Measurements from ENCODE around the gene BEND6. TPM values are rescaled to one million over a fixed set of nuclear protein-coding genes. Genes with fewer than 3 reads are reported as not detected.

The BEND6 gene
- total and polyA plus RNA-seq, 2 donors (not counting 1 experiment from before 2014, with no cell fraction given), result not detected

GRCh38 chr6:56947924-56948323 lies 7.0 kb upstream of the BEND6 start:
- H3K4me1 ChIP-seq (ENCODE audit: control insufficient read depth in 2 of 2, insufficient read depth in 2 of 2, low read length in 2 of 2), result no peaks in the 10 kb centered on the region
- no peaks in the 10 kb centered on the region for H3K79me2 ChIP-seq (ENCODE audit: control insufficient read depth, insufficient read depth, low read length)
- Mint-ChIP-seq H3K27ac (no peak overlapping the region), H3K9me3 (ENCODE audit: insufficient read depth) (no peaks in the 10 kb centered on the region), H3K4me1 (peaks cover 2% of the 10 kb centered on the region), H3K27me3 (peaks cover 47% of the 10 kb centered on the region), H3K4me3 (no peak overlapping the region)
- H3K27me3 ChIP-seq (replicated peaks in 1 of 4; ENCODE audit: control extremely low read depth in 1 of 4, control insufficient read depth in 3 of 4, insufficient read depth in 4 of 4, low read length in 3 of 4), result peaks cover 0 to 39% (median 9%) of the 10 kb centered on the region in 4 experiments
- ChIA-PET POLR2A (no interaction called here), CTCF (no interaction called here)
- intact Hi-C loops (cut with micrococcal nuclease), result no loop called here
- no peak overlapping the region for H3K9ac ChIP-seq (ENCODE audit: low read length)
- no peaks in the 10 kb centered on the region for H4K20me1 ChIP-seq (ENCODE audit: control insufficient read depth, insufficient read depth, low read length, poor library complexity, severe bottlenecking)
- no peaks in the 10 kb centered on the region for H3K9me3 ChIP-seq (ENCODE audit: control extremely low read depth in 1 of 3, control insufficient read depth in 2 of 3, insufficient read depth in 1 of 3, low read length in 2 of 3)
- H3K4me2 ChIP-seq (replicated peaks; ENCODE audit: low read depth, low read length, poor library complexity, severe bottlenecking), result no peak overlapping the region
- ATAC-seq (ENCODE audit: low read depth) (no peak), DNase-seq (no peak)
- no peak for TF ChIP-seq EZH2 (IDR thresholded peaks at IDR 0.05; ENCODE audit: borderline replicate concordance, insufficient read depth, low read depth, low read length, poor library complexity, severe bottlenecking)
- no peak for TF ChIP-seq CTCF (IDR thresholded peaks at IDR 0.05)
- WGBS (ENCODE audit: insufficient coverage), result no CpG with 5 or more reads among the region's 1 CpG
- H3K4me3 ChIP-seq (ENCODE audit: control extremely low read depth in 1 of 5, extremely low read depth in 1 of 5, insufficient read depth in 1 of 5, low read depth in 2 of 5, low read length in 4 of 5), result no peak overlapping the region
- H3K36me3 ChIP-seq (replicated peaks in 1 of 2; ENCODE audit: control extremely low read depth in 1 of 2, control insufficient read depth in 1 of 2, extremely low read depth in 1 of 2, insufficient read depth in 2 of 2, low read length in 1 of 2), result no peaks in the 10 kb centered on the region
- H3K27ac ChIP-seq (ENCODE audit: low read length in 2 of 2), result no peak overlapping the region
- H2AFZ ChIP-seq (ENCODE audit: insufficient read depth, low read depth, low read length, poor library complexity, severe bottlenecking), result no peak overlapping the region

GRCh38 chr6:56949265-56949664 lies 5.6 kb upstream of the BEND6 start:
- Histone ChIP-seq H3K9ac (ENCODE audit: low read length) (no peak overlapping the region), H3K4me1 (ENCODE audit: control insufficient read depth in 2 of 2, insufficient read depth in 2 of 2, low read length in 2 of 2) (peaks cover 10% of the 10 kb centered on the region in 2 donors), H3K4me2 (replicated peaks; ENCODE audit: low read depth, low read length, poor library complexity, severe bottlenecking) (no peak overlapping the region), H2AFZ (ENCODE audit: insufficient read depth, low read depth, low read length, poor library complexity, severe bottlenecking) (no peak overlapping the region), H4K20me1 (ENCODE audit: control insufficient read depth, insufficient read depth, low read length, poor library complexity, severe bottlenecking) (no peaks in the 10 kb centered on the region), H3K27ac (ENCODE audit: low read length in 2 of 2) (no peak overlapping the region), H3K9me3 (ENCODE audit: control extremely low read depth in 1 of 3, control insufficient read depth in 2 of 3, insufficient read depth in 1 of 3, low read length in 2 of 3) (peaks cover 0 to 4% (median 0%) of the 10 kb centered on the region in 3 donors), H3K79me2 (ENCODE audit: control insufficient read depth, insufficient read depth, low read length) (no peaks in the 10 kb centered on the region), H3K36me3 (replicated peaks in 1 of 2; ENCODE audit: control extremely low read depth in 1 of 2, control insufficient read depth in 1 of 2, extremely low read depth in 1 of 2, insufficient read depth in 2 of 2, low read length in 1 of 2) (no peaks in the 10 kb centered on the region), H3K27me3 (replicated peaks in 1 of 4; ENCODE audit: control extremely low read depth in 1 of 4, control insufficient read depth in 3 of 4, insufficient read depth in 4 of 4, low read length in 3 of 4) (peaks cover 0 to 44% (median 21%) of the 10 kb centered on the region in 4 experiments), H3K4me3 (ENCODE audit: control extremely low read depth in 1 of 5, extremely low read depth in 1 of 5, insufficient read depth in 1 of 5, low read depth in 2 of 5, low read length in 4 of 5) (no peak overlapping the region)
- no peak overlapping the region for H3K4me3 Mint-ChIP-seq
- ChIA-PET CTCF (no interaction called here), POLR2A (no interaction called here)
- 93% methylated on average over 3 of the region's 3 CpGs for WGBS (ENCODE audit: insufficient coverage)
- H3K27me3 Mint-ChIP-seq, result peaks cover 59% of the 10 kb centered on the region
- no peaks in the 10 kb centered on the region for H3K9me3 Mint-ChIP-seq (ENCODE audit: insufficient read depth)
- H3K4me1 Mint-ChIP-seq, result peaks cover 15% of the 10 kb centered on the region
- DNase-seq, result no peak
- TF ChIP-seq EZH2 (IDR thresholded peaks at IDR 0.05; ENCODE audit: borderline replicate concordance, insufficient read depth, low read depth, low read length, poor library complexity, severe bottlenecking) (no peak), CTCF (IDR thresholded peaks at IDR 0.05) (no peak)
- intact Hi-C loops (cut with micrococcal nuclease), result no loop called here
- no peak overlapping the region for H3K27ac Mint-ChIP-seq
- ATAC-seq (ENCODE audit: low read depth), result no peak

Measured in B cell (primary cell).